Astrocyte (in vitro differentiated cells and primary cell): Measurements from ENCODE around the gene ZBTB12.

ENCODE experiments used
- EZH2 ChIP-seq: IDR thresholded peaks from 2 replicates; pipeline ENCODE4 v1.6.1; 2012; ENCODE audit warnings: mild to moderate bottlenecking, low read length, inconsistent platforms; ENCODE audit not compliant: insufficient read depth
- TF ChIP-seq, protein P1 (sequence below): IDR thresholded peaks from 2 replicates; pipeline ENCODE4 v1.5.1; 2011; ENCODE audit warnings: low read depth, mild to moderate bottlenecking, inconsistent platforms, low read length, moderate library complexity; ENCODE audit not compliant: insufficient read depth

DNA sequence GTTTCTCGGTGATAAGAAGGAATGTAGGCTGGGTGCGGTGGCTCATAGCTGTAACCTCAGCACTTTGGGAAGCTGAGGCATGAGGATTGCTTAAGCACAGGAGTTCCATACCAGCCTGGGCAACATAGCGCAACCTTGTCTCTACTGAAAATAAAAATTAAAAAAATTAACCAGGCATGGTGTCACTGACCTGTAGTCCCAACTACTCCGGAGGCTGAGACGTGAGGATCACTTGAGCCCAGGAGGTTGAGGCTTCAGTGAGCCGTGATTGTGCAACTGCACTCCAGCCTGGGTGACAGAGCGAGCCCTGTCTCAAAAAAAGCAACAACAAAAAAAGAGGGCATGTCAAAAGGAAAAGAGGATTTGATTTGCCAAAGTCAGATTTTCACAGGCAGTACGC is 43.2 kb downstream of the ZBTB12 start:
- TF ChIP-seq, protein P1, sequence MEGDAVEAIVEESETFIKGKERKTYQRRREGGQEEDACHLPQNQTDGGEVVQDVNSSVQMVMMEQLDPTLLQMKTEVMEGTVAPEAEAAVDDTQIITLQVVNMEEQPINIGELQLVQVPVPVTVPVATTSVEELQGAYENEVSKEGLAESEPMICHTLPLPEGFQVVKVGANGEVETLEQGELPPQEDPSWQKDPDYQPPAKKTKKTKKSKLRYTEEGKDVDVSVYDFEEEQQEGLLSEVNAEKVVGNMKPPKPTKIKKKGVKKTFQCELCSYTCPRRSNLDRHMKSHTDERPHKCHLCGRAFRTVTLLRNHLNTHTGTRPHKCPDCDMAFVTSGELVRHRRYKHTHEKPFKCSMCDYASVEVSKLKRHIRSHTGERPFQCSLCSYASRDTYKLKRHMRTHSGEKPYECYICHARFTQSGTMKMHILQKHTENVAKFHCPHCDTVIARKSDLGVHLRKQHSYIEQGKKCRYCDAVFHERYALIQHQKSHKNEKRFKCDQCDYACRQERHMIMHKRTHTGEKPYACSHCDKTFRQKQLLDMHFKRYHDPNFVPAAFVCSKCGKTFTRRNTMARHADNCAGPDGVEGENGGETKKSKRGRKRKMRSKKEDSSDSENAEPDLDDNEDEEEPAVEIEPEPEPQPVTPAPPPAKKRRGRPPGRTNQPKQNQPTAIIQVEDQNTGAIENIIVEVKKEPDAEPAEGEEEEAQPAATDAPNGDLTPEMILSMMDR: no peak
- no peak for TF ChIP-seq EZH2
